GM18858 (cell line): Measurements from ENCODE around the gene VWA3B.
"Not testable (repeated sequence)": the region's sequence is repeated elsewhere in the genome, so short reads cannot be mapped to it uniquely, and the experiment has no call there.

Experiments used
- ATAC-seq: cut with Tn5 transposase; IDR thresholded peaks from one replicate; pipeline ENCODE4 v1.9.1; 2021; ENCODE audit not compliant: unreplicated experiment

Gene VWA3B

DNA sequence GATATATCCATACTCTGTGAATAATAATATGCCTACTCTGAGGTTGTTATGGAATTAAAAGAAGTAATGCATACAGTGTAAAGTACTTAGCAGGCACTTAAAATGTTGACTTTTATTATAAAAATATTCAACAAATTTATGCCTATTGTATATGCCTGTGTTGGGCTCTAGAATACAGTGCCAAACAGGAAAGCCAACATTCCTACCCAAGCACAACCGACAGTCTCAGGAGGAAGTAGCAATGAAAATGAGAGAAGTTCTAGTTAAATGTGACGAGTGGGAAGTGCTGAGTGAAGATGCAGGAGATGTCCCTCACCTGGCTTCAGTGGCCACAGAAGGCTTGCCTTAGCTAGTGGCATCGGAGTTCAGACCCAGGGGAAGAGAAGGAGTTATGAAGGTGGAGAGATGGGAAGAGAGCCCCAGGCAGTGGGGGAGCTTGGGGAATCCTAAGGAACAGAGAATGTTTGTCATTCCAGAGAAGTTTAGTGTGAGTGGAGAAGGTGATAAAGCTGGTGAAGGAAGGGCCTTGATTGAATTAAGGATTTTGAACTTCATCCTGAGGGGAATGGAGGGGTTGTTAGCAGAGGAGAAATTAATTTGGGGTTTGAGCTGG is 153.9 kb downstream of the VWA3B start:
- ATAC-seq, result no peak

DNA sequence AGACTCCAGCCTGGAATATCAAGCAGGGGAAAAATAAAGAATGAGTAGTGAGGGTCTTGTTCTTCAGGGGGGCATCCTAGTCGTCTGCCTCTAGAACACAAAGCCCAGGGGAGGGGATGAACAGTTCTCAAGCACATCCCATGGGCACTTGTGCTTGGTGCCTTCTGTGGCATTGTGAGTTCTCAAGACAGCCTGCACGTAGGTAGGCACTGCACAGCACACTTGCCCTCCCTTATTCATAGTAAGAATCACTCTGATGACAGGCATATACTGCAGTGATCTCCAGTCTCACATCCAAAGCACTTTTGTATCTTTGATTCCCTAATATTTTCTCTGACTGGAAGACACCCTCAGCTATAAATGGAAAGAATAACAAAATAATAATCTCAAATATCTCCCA is 154.6 kb downstream of the VWA3B start:
- ATAC-seq, result no peak

GRCh38 chr2:98242003-98242402 is 155.0 kb downstream of the VWA3B start:
- ATAC-seq, result no peak

DNA sequence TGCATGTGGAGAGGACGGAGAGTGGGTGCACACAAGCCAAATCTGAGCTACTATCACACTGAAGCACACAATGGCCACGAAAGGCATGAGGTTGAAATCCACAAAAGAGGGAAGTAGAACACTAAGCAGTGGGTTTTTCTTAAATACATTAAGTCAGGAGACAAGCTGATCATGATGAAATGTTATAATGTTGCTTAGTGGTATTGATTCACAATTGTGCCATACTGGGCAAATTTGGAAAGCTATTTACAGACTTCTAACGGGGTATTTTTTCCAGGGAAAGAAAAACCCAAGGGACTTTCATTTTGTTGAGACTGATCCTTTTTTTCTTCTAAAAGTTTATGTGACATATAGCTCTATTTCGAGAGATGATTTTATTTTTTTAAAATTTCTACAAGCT is 158.5 kb downstream of the VWA3B start:
- ATAC-seq, result no peak

GRCh38 chr2:98247383-98247782 is 160.4 kb downstream of the VWA3B start:
- no peak for ATAC-seq

DNA sequence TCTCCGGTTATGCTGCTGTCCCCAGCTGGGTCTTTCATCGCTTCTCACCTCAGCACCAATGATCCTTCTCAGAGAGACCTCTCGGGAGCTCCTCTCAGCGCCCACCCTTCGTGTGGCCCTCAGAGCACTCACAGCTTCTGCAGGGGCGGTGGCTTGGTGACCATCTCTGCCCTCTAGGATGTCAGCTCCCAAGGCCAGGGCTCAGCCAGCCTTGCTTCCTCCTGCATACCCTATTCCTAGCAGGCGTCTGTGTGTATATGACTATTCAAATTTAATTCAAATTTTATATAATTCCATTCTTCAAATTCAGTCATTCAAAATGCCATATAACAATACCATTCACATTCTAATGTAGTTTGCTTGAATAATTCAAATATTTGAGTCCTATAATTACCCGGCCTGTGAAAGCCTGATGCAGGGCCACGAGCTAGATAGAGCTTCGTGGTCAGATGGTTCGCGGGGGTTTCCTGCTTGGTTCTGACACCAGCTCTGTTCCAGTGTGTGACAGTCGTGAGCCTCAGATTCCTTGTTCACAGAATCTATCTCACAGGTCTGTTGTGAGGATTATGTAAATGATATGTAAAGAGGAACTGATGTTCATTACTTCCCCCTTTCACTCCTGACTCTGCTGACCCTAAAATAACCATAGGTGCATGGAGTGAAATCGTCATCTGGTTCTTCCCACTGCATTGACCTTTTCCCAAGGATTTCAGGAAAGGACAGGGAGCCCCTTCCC is 165.2 kb downstream of the VWA3B start:
- no peak for ATAC-seq

GRCh38 chr2:98253461-98254070 is 166.6 kb downstream of the VWA3B start:
- no peak for ATAC-seq

DNA sequence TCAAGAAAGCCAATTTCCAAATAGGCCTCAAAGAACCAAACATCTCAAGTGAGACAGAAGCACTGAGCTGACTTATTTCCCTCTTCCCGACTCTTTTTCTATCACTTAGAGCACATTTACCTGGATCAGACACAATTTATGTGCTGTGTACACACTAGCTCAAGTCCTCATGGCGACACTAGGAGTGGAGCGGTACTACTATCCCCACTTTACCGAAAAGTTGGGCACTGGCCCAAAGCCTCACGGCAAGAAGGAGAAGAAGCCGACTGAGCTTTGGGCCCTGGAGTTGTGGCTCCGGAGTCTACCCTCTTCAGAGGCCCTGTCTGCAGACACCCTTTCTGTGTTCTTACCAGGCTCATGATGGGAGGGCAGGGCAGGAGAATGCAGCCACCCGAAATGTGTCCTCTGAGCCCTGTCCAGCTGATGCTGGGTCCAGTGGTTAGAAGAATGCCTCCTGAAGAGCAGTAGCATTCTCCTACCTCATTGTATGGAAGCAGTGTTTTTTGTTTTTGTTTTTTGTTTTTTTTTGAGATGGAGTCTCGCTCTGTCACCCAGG is 167.6 kb downstream of the VWA3B start:
- ATAC-seq, result no peak

GRCh38 chr2:98258906-98259305 is 171.9 kb downstream of the VWA3B start:
- no peak for ATAC-seq

- ATAC-seq, result no peak
Measured at GRCh38 chr2:98263362-98263761, 176.4 kb downstream of the VWA3B start.

DNA sequence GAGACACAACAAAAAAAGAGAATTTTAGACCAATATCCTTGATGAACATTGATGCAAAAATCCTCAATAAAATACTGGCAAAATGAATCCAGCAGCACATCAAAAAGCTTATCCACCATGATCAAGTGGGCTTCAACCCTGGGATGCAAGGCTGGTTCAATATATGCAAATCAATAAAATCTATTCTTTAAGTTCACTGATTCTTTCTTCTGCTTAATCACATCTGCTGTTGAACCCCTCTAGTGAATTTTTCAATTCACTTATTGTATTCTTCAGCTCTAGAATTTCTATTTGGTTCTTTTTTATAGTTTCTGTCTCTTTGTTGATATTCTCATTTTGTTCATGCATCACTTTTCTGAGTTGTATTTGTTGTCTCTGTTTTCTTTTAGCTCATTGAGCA is 181.3 kb downstream of the VWA3B start:
- ATAC-seq, result not testable (repeated sequence)

GRCh38 chr2:98269274-98269673 is 182.3 kb downstream of the VWA3B start:
- ATAC-seq, result no peak

DNA sequence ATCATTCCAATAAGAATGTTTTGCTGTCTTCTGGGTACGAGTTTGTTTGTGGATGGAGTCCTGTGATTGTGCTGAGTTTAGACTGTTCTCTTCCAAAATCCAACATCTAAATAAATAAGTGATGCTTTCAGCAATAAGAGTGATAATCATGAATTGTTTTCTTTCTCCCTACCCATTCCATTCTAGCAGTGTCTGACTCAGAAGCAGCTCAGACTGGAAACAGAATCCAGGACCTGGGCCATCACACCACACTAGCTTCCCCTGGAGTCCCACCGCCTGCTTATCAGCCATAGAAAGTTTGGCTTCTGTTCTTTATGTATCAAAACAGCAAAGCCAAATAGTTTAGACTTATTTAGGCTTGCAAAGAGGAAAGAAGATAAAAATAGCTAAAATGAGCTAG is 182.9 kb downstream of the VWA3B start:
- no peak for ATAC-seq

GRCh38 chr2:98277162-98277859 is 190.3 kb downstream of the VWA3B start:
- ATAC-seq, result no peak

DNA sequence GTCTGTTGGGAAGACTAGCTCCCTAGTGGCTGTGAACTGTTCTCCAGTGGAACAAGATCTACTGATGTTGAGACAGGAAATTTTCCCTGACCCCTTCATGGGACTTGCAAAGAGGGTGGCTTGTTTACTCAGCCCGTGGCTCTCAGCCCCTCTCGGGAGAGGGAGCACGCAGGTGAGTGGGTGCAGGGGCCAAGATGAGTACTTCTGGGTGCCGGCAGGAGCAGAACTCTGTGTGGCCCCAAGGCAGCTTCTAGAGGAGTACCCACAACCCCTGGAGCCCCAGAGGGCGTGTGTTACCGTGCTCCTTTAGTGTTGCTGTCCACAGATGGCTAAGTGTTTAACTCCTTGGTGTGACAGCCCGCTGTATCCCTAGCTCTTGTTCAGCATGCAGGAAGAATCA is 191.1 kb downstream of the VWA3B start:
- no peak for ATAC-seq

DNA sequence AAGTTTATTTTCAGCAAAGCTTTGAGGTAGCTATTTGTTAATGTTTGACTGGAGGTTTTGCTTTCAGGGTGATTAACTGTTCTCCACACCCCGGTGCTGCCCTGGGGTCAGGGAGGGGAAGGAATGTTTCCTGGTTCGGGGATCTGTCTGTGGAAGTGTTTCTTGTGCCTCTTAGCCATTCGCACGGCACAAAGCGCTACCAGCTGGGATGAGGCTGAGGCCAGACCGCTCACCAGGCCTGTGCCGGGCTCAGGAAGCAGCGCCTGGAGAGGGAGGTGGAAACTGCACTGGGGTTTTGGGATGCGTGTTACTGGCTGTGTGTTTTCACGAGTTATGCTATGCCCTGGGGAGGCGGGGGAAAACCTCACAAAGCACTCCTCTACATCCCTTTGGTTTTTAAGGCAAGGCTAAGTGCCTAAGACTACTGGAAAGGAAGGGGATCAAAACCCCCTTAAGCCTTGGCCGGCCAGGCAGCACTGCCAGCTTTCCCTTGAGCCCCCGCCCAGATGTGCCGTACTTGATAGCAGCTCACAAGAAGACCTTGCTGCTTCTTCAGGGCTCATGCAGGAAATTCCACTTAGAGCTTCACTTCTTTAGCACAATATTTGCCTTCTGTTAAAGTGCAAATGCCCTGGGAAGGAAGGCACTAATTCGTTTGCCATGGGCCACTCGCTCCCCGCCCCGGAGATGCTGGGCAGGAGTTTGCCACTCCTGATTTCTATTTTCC is 193.6 kb downstream of the VWA3B start:
- no peak for ATAC-seq

DNA sequence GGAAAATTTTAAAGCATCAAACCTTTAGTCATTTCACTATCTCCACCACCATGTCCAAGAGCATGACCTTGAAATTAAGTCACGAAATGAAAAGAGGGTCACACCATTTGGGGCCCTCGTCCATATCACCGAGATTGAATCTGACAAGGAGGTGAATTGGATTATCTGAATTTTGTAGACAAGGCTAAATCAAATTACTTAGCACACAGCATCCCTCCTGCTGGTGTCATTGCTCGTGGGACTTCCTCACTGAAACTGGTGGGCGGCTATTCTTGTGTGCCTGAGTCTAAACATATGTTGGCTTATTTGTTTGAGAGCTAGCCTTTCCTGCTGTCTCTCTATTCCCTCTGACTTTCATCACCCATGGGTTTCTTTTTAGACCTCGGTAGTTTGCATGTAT is 194.6 kb downstream of the VWA3B start:
- ATAC-seq, result no peak

- ATAC-seq, result no peak
Measured at GRCh38 chr2:98282109-98282508, 195.1 kb downstream of the VWA3B start.

DNA sequence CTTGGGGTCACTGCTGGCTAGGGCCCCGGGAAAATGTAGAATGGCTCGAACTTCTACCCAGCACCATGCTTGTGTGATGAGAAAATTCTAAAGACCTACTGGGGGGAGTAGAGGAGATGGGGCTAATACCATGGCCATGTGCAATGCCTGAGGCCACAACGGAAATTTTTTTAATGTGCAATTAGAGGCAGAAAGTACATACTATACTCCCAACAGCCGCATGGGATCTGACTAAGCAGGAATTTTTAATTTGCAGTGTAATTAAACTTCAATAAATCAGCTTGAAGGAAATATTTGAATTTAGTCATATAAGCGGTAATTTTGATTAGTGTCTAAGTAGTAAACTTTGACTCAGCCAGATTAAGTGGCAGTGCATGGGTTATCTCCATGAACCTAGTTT is 206.1 kb downstream of the VWA3B start:
- ATAC-seq, result no peak

DNA sequence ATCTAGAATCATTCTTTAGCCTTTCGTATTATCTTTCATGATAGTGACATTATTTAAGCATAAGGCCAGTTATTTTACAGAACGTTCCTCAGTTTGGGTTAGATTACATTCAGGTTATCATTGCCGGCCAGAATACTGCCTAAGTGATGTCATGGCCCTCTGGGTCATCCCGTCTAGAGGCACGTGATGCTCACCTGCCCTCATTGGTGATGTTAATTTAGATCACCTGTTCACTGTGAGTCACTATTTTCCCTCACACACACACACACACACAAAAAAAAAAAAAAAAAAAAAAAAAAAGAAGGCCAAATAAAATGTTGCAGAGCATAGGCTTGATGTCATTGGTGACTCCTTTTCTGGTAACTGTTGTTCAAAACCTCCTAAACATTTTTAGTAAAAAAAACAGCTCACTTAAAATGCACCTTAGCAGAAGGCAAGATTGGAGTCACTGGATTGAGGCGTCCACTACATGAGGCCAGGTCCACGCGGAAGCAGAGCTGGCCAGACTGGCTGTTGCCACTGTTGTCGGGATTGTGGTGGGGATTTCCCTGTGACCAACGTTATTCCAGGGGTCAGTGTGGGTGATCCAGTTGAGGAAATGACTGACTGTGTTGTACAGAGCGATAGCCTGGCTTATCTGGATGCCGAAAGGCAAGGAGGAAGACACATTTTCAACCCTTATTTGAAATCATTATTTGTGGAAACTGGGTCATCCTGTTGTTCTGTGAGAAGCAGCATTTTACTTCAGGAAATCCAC is 207.1 kb downstream of the VWA3B start:
- no peak for ATAC-seq
